Esophagus (tissue), 2 donors: ENCODE data around the gene PRKN. TPM values are rescaled to one million over a fixed set of nuclear protein-coding genes. Genes with fewer than 3 reads are reported as not detected.

Source experiments
- H3K27ac ChIP-seq, 2 donors: one replicate each; pipeline ENCODE4 v1.5.1; 2013; ENCODE audit warnings: low read depth in 2 of 2, mild to moderate bottlenecking in 2 of 2, inconsistent platforms in 1 of 2, low read length in 1 of 2, moderate library complexity in 1 of 2
- H3K27me3 ChIP-seq, 2 donors: one replicate each; pipeline ENCODE4 v1.6.1; 2013; ENCODE audit warnings: low read length in 2 of 2, control low read depth in 1 of 2, mild to moderate bottlenecking in 1 of 2; ENCODE audit not compliant: insufficient read depth in 2 of 2, control insufficient read depth in 1 of 2
- H3K36me3 ChIP-seq, 2 donors: one replicate each; pipeline ENCODE4 v1.6.1; 2013; ENCODE audit warnings: low read length in 1 of 2; ENCODE audit not compliant: control insufficient read depth in 2 of 2, insufficient read depth in 2 of 2
- H3K4me1 ChIP-seq, 2 donors: one replicate each; pipeline ENCODE4 v1.6.1; 2013; ENCODE audit warnings: low read length in 1 of 2; ENCODE audit not compliant: control insufficient read depth in 2 of 2, insufficient read depth in 2 of 2
- H3K4me3 ChIP-seq, 2 donors: one replicate each; pipeline ENCODE4 v1.5.1; 2013; ENCODE audit warnings: low read length in 2 of 2, mild to moderate bottlenecking in 2 of 2, low read depth in 1 of 2, moderate library complexity in 1 of 2
- H3K9me3 ChIP-seq, 2 donors: one replicate each; pipeline ENCODE4 v1.6.1; 2013; ENCODE audit warnings: mild to moderate bottlenecking in 2 of 2, low read depth in 1 of 2, low read length in 1 of 2, moderate library complexity in 1 of 2; ENCODE audit not compliant: control insufficient read depth in 2 of 2, insufficient read depth in 1 of 2
- WGBS, 2 donors: extraction: QIAGEN DNeasy Blood & Tissue Kit; methylation state at CpG; one replicate each; pipeline ENCODE4 v1.1.7; 2013; 5-methylcytosine and 5-hydroxymethylcytosine counted together
- polyA plus RNA-seq, 2 donors: library from polyadenylated mRNA; stranded (reverse); fragments of 200-250 nt; gene quantifications; one replicate each; pipeline ENCODE4 v1.2.3, GENCODE V29; 2013
- donor health status: healthy with polysubstance abuse.
- donor health status: Bipolar disorder and iron deficiency.

Gene PRKN
- polyA plus RNA-seq, 2 donors, result 0.28 to 0.45 TPM

- no peaks in the 10 kb centered on the region for H3K36me3 ChIP-seq
- H3K27ac ChIP-seq, result no peak overlapping the region
- no peak overlapping the region for H3K4me3 ChIP-seq
- 87% methylated on average over 11 of the region's 11 CpGs for WGBS, 2 donors
- H3K4me1 ChIP-seq, result no peaks in the 10 kb centered on the region
- H3K9me3 ChIP-seq, result no peaks in the 10 kb centered on the region
- H3K27me3 ChIP-seq, result no peaks in the 10 kb centered on the region
These were observed 634.6 kb downstream of the PRKN start for GRCh38 chr6:162092816-162093502.

GRCh38 chr6:162090734-162091133 lies 636.8 kb downstream of the PRKN start:
- 30 to 51% methylated on average over 2 of the region's 2 CpGs for WGBS, 2 donors
- Histone ChIP-seq H3K4me1 (no peaks in the 10 kb centered on the region), H3K36me3 (no peaks in the 10 kb centered on the region), H3K4me3 (no peak overlapping the region), H3K27me3 (no peaks in the 10 kb centered on the region), H3K9me3 (no peaks in the 10 kb centered on the region), H3K27ac (no peak overlapping the region)

GRCh38 chr6:162088091-162088490 lies 639.5 kb downstream of the PRKN start:
- Histone ChIP-seq H3K4me3 (no peak overlapping the region), H3K4me1 (no peaks in the 10 kb centered on the region), H3K27ac (no peak overlapping the region), H3K9me3 (no peaks in the 10 kb centered on the region), H3K36me3 (no peaks in the 10 kb centered on the region), H3K27me3 (no peaks in the 10 kb centered on the region)
- WGBS, 2 donors, result 88 to 89% methylated on average over 2 of the region's 2 CpGs

- Histone ChIP-seq H3K4me3 (no peak overlapping the region), H3K9me3 (no peaks in the 10 kb centered on the region), H3K4me1 (no peaks in the 10 kb centered on the region), H3K27me3 (no peaks in the 10 kb centered on the region), H3K36me3 (no peaks in the 10 kb centered on the region), H3K27ac (no peak overlapping the region)
- WGBS, 2 donors, result 91 to 95% methylated on average over 1 of the region's 1 CpG
These were observed 642.0 kb downstream of the PRKN start for GRCh38 chr6:162085561-162085960.

GRCh38 chr6:162082520-162082919 lies 645.0 kb downstream of the PRKN start:
- Histone ChIP-seq H3K4me1 (no peaks in the 10 kb centered on the region), H3K9me3 (no peaks in the 10 kb centered on the region)
- WGBS, 2 donors, result 87 to 92% methylated on average over 1 of the region's 1 CpG

GRCh38 chr6:162078667-162079066 lies 648.9 kb downstream of the PRKN start:
- Histone ChIP-seq H3K4me3 (no peak overlapping the region), H3K27ac (no peak overlapping the region), H3K27me3 (no peaks in the 10 kb centered on the region), H3K4me1 (no peaks in the 10 kb centered on the region), H3K36me3 (no peaks in the 10 kb centered on the region), H3K9me3 (no peaks in the 10 kb centered on the region)
- 70 to 73% methylated on average over 4 of the region's 4 CpGs for WGBS, 2 donors

More at GRCh38 chr6:162082520-162082919, 645.0 kb downstream of the PRKN start:
- H3K36me3 ChIP-seq, result no peaks in the 10 kb centered on the region
- no peak overlapping the region for H3K4me3 ChIP-seq
- no peak overlapping the region for H3K27ac ChIP-seq
- no peaks in the 10 kb centered on the region for H3K27me3 ChIP-seq

GRCh38 chr6:162078126-162078525 lies 649.4 kb downstream of the PRKN start:
- 41 to 56% methylated on average over 3 of the region's 3 CpGs for WGBS, 2 donors
- no peak overlapping the region for H3K27ac ChIP-seq
- H3K9me3 ChIP-seq, result peaks cover 0 to 2% of the 10 kb centered on the region in 2 donors
- H3K36me3 ChIP-seq, result no peaks in the 10 kb centered on the region
- H3K27me3 ChIP-seq, result no peaks in the 10 kb centered on the region
- no peak overlapping the region for H3K4me3 ChIP-seq
- H3K4me1 ChIP-seq, result no peaks in the 10 kb centered on the region

- Histone ChIP-seq H3K27me3 (no peaks in the 10 kb centered on the region), H3K9me3 (peaks cover 0 to 5% of the 10 kb centered on the region in 2 donors), H3K36me3 (no peaks in the 10 kb centered on the region), H3K27ac (no peak overlapping the region), H3K4me1 (no peaks in the 10 kb centered on the region), H3K4me3 (no peak overlapping the region)
- 84 to 87% methylated on average over 4 of the region's 4 CpGs for WGBS, 2 donors
These were observed 650.8 kb downstream of the PRKN start for GRCh38 chr6:162076816-162077215.

GRCh38 chr6:162074641-162075275 lies 652.8 kb downstream of the PRKN start:
- no peaks in the 10 kb centered on the region for H3K36me3 ChIP-seq
- peaks cover 3 to 7% of the 10 kb centered on the region in 2 donors for H3K9me3 ChIP-seq
- no peak overlapping the region for H3K27ac ChIP-seq
- WGBS, 2 donors, result 78 to 79% methylated on average over 10 of the region's 10 CpGs
- H3K27me3 ChIP-seq, result no peaks in the 10 kb centered on the region
- H3K4me3 ChIP-seq, result no peak overlapping the region
- H3K4me1 ChIP-seq, result no peaks in the 10 kb centered on the region

- 82 to 90% methylated on average over 5 of the region's 5 CpGs for WGBS, 2 donors
- Histone ChIP-seq H3K9me3 (peaks cover 3 to 9% of the 10 kb centered on the region in 2 donors), H3K36me3 (no peaks in the 10 kb centered on the region), H3K4me1 (no peaks in the 10 kb centered on the region), H3K27me3 (no peaks in the 10 kb centered on the region), H3K4me3 (no peak overlapping the region), H3K27ac (no peak overlapping the region)
These were observed 656.9 kb downstream of the PRKN start for GRCh38 chr6:162070639-162071038.
